Kasumi-1 (cell line): Measurements from ENCODE around the gene KDM4F.

Experiments used
- DNase-seq, 2 experiments: peaks; one replicate each; lab custom pipeline; 2025; lab: John Stamatoyannopoulos, UW

KDM4F gene

GRCh38 chr11:95065336-95065735 is 16.1 kb downstream of the KDM4F start:
- DNase-seq, result no peak

GRCh38 chr11:95066716-95067038 is 17.5 kb downstream of the KDM4F start, which contains the start of gene SRSF8:
SRSF8 (plus strand) TSS chr11:95066919; CDS start chr11:95067227, 308 bp downstream.
- DNase-seq, result peak; percentile 67 to 75

DNA sequence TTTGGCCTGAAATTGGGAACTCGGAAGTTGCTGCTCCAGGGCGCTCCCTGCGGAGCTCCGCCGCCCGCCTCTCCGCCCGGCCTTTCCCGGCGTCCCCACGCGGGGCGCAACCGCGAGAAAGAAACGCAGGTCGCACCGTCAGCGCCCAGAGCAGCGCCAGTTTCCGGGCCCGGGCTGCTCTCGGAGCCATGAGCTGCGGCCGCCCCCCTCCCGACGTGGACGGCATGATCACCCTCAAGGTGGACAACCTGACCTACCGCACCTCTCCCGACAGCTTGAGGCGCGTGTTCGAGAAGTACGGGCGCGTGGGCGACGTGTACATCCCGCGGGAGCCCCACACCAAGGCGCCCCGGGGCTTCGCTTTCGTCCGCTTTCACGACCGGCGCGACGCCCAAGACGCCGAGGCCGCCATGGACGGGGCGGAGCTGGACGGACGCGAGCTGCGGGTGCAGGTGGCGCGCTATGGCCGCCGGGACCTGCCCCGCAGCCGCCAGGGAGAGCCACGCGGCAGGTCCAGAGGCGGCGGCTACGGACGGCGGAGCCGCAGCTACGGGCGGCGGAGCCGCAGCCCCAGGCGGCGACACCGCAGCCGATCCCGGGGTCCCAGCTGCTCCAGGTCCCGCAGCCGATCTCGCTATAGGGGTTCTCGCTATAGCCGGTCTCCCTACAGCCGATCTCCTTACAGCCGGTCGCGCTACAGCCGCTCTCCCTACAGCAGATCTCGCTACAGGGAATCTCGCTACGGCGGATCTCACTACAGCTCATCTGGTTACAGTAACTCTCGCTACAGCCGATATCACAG is 18.0 kb downstream of the KDM4F start:
- peak; percentile 75 to 76 for DNase-seq

DNA sequence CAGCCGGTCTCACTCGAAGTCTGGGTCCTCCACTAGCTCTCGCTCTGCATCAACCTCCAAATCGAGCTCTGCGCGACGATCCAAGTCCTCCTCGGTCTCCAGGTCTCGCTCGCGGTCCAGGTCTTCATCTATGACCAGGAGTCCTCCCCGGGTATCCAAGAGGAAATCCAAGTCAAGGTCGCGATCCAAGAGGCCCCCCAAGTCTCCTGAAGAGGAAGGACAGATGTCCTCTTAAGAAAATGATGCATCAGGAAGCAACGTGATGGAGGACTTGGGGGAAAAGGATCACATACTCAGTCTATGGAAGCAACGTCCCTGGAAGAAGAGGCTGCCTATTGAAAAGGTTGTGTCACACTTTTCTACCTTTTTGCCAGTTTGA is 18.6 kb downstream of the KDM4F start:
- DNase-seq, result peak in 1 of 2 experiments; percentile 76

DNA sequence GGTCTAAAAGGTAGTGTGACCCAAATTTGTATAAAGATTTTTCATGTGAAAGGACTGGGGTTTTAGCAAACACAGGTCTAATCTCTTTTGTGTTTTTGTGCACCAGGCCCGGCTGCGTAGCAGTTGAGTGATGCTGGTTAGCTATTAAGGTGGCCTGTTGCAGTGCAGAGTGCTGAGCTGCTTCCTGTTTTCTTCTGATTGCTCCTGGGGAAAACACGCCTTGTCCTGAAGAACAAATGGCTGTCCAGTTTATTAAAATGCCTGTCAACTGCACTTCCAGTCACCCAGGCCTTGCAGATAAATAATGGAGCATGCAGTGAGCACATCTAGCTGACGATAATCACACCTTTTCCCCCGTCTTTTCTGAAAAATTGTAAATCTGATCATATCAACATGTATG is 19.3 kb downstream of the KDM4F start:
- DNase-seq, result peak; percentile 89 to 96

DNA sequence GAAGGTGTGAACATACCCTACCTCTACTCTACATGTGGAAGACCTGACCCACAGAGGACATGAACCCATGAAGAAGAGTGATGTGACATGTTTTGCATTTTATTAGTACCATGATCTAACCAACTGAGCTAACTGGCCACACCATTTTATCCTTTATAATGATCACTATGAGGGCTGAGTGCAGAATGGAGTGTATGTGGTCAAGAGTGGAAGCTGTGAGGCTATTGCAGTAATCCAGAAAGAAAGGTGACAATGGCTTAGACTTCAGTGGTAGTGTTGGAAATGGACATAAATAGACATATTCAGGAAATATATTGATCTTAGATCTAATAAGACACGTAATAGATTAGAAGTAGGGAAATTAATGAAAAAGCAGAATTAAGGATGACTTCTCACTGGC is 21.2 kb downstream of the KDM4F start:
- peak in 1 of 2 experiments; percentile 20 for DNase-seq

GRCh38 chr11:95072948-95073347 is 23.7 kb downstream of the KDM4F start:
- no peak for DNase-seq

DNA sequence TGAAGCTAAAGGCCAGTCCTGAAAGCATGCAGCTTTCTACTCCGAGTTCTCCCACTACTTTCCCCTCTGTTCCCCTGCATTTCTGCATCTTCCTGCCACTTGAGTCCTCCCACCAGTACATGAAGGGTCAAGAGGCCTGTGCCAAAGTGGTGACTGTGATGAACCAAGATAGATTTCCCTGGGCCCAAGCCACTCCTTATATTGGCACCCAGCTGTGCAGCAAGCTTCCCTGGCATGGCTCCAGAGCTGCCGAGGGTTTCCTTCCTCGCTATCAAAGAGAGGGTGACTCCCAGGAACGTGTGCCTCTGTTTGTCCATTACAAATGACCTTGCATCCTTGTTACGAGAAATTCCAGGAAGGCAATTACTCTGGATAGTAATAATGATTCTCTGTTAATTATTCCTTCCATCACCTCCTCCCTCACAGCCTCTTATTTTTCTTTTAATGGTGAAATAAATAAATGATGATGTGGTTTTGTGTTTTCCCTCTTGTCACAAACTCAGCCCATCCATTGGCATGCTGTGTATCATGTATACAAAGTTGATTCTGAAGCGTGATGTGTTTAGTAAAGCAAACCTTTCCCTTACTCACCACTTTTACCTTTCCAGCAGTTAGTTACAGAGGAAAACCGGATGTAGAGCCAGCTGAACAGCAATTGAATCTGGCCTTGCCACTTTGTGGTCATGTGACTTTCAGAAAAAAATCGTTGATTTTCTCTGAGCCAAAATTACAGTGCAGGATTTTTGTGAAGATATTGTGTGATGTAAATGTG is 25.8 kb downstream of the KDM4F start:
- DNase-seq, result no peak

DNA sequence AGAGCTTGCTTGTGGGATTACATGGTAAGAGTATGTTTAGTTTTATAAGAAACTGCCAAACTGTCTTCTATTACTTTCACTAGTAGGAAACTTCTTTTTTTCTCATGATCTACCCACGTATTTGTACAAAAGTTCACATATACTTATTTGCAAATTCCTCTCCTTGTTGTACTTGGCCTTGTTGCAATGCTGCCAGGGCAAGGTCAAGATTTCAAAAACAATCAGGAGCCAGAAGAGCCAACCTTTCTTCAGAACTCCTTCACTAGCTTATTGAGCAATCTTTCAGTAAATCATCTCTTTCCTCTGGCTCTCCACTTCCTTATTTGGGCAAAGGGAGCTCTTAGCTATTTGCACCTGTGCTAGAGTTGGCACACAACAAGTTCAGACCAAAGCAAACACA is 27.2 kb downstream of the KDM4F start:
- peak; percentile 27 to 38 for DNase-seq

GRCh38 chr11:95076981-95077380 is 27.8 kb downstream of the KDM4F start:
- DNase-seq, result no peak

GRCh38 chr11:95078526-95078925 is 29.3 kb downstream of the KDM4F start:
- DNase-seq, result no peak

GRCh38 chr11:95081010-95081409 is 31.8 kb downstream of the KDM4F start:
- DNase-seq, result no peak

GRCh38 chr11:95081412-95081811 is 32.2 kb downstream of the KDM4F start:
- DNase-seq, result no peak

- DNase-seq, result no peak
Observed at GRCh38 chr11:95082576-95083001, 33.4 kb downstream of the KDM4F start.

- DNase-seq, result no peak
Observed at GRCh38 chr11:95084509-95084908, 35.3 kb downstream of the KDM4F start.

GRCh38 chr11:95085117-95085816 is 36.0 kb downstream of the KDM4F start:
- no peak for DNase-seq

- no peak for DNase-seq
Observed at GRCh38 chr11:95086151-95086550, 36.9 kb downstream of the KDM4F start.

GRCh38 chr11:95086836-95087570 is 37.8 kb downstream of the KDM4F start:
- no peak for DNase-seq

- peak; percentile 76 to 77 for DNase-seq
Observed at GRCh38 chr11:95088946-95089619, 39.9 kb downstream of the KDM4F start.

- peak; percentile 81 to 83 for DNase-seq
Observed at GRCh38 chr11:95089620-95090542, 40.7 kb downstream of the KDM4F start, which contains the start of gene ENDOD1. ENDOD1 (plus strand) TSS chr11:95089846; CDS start chr11:95089928, 82 bp downstream.
